Ectodermal cell (in vitro differentiated cells): Measurements from ENCODE around the gene FXN.

ENCODE experiments used
- H3K27ac ChIP-seq: 2 replicates; pipeline ENCODE4 v1.7.0; 2013; ENCODE audit warnings: mild to moderate bottlenecking, low read depth, low read length; ENCODE audit not compliant: insufficient read depth, poor library complexity, severe bottlenecking
- H3K27me3 ChIP-seq: 2 replicates; pipeline ENCODE4 v1.7.0; 2013; ENCODE audit warnings: mild to moderate bottlenecking, low read length; ENCODE audit not compliant: insufficient read depth, control insufficient read depth, poor library complexity, severe bottlenecking
- H3K36me3 ChIP-seq: one replicate; pipeline ENCODE4 v1.7.0; 2013; ENCODE audit warnings: low read length; ENCODE audit not compliant: control insufficient read depth, insufficient read depth
- H3K4me1 ChIP-seq: one replicate; pipeline ENCODE4 v1.7.0; 2013; ENCODE audit warnings: low read length; ENCODE audit not compliant: control insufficient read depth, insufficient read depth
- H3K4me3 ChIP-seq: 2 replicates; pipeline ENCODE4 v1.7.0; 2013; ENCODE audit warnings: low read depth, low read length, control low read depth; ENCODE audit not compliant: insufficient read depth
- H3K9me3 ChIP-seq: 2 replicates; pipeline ENCODE4 v1.7.0; 2013; ENCODE audit warnings: mild to moderate bottlenecking, low read length, moderate library complexity; ENCODE audit not compliant: control insufficient read depth
- WGBS, 2 experiments: methylation state at CpG; one replicate each; pipeline ENCODE4 v1.1.7; 2013; ENCODE audit warnings: missing lambda C conversion rate in 2 of 2; 5-methylcytosine and 5-hydroxymethylcytosine counted together

The FXN gene

GRCh38 chr9:69081261-69081660 lies 45.7 kb downstream of the FXN start:
- H3K27ac ChIP-seq: no peak overlapping the region
- no peaks in the 10 kb centered on the region for H3K27me3 ChIP-seq
- no peaks in the 10 kb centered on the region for H3K9me3 ChIP-seq
- 87 to 94% methylated on average over 4 of the region's 4 CpGs for WGBS, 2 experiments
- no peaks in the 10 kb centered on the region for H3K4me1 ChIP-seq
- H3K4me3 ChIP-seq: no peak overlapping the region
- no peaks in the 10 kb centered on the region for H3K36me3 ChIP-seq

- Histone ChIP-seq H3K36me3 (no peaks in the 10 kb centered on the region), H3K9me3 (no peaks in the 10 kb centered on the region), H3K4me3 (no peak overlapping the region), H3K27me3 (no peaks in the 10 kb centered on the region), H3K27ac (no peak overlapping the region), H3K4me1 (no peaks in the 10 kb centered on the region)
- WGBS, 2 experiments: 94 to 97% methylated on average over 2 to 3 of the region's 3 CpGs
These were observed 47.8 kb downstream of the FXN start for GRCh38 chr9:69083321-69083720.

- Histone ChIP-seq H3K9me3 (no peaks in the 10 kb centered on the region), H3K4me1 (peaks cover 10% of the 10 kb centered on the region), H3K27me3 (no peaks in the 10 kb centered on the region), H3K4me3 (no peak overlapping the region), H3K36me3 (no peaks in the 10 kb centered on the region), H3K27ac (no peak overlapping the region)
- WGBS, 2 experiments: 91 to 94% methylated on average over 5 of the region's 5 CpGs
These were observed 50.2 kb downstream of the FXN start for GRCh38 chr9:69085569-69086283.

- peaks cover 10% of the 10 kb centered on the region for H3K4me1 ChIP-seq
- H3K27me3 ChIP-seq: no peaks in the 10 kb centered on the region
- H3K4me3 ChIP-seq: no peak overlapping the region
- H3K36me3 ChIP-seq: no peaks in the 10 kb centered on the region
- no peak overlapping the region for H3K27ac ChIP-seq
- 84 to 92% methylated on average over 1 to 2 of the region's 2 CpGs for WGBS, 2 experiments
- no peaks in the 10 kb centered on the region for H3K9me3 ChIP-seq
These were observed 50.8 kb downstream of the FXN start for GRCh38 chr9:69086312-69086711.

GRCh38 chr9:69086769-69087168 lies 51.2 kb downstream of the FXN start:
- Histone ChIP-seq H3K27me3 (no peaks in the 10 kb centered on the region), H3K27ac (no peak overlapping the region), H3K9me3 (no peaks in the 10 kb centered on the region), H3K4me3 (no peak overlapping the region), H3K4me1 (peaks cover 10% of the 10 kb centered on the region), H3K36me3 (no peaks in the 10 kb centered on the region)
- WGBS, 2 experiments: 92 to 93% methylated on average over 2 of the region's 2 CpGs

- Histone ChIP-seq H3K4me3 (no peak overlapping the region), H3K27ac (no peak overlapping the region), H3K9me3 (no peaks in the 10 kb centered on the region), H3K36me3 (no peaks in the 10 kb centered on the region), H3K4me1 (peaks cover 10% of the 10 kb centered on the region), H3K27me3 (no peaks in the 10 kb centered on the region)
- WGBS, 2 experiments: 84 to 86% methylated on average over 5 of the region's 5 CpGs
These were observed 53.5 kb downstream of the FXN start for GRCh38 chr9:69089082-69089481.

GRCh38 chr9:69089491-69089890 lies 53.9 kb downstream of the FXN start:
- WGBS, 2 experiments: 30 to 32% methylated on average over 9 of the region's 9 CpGs
- Histone ChIP-seq H3K4me1 (peaks cover 10% of the 10 kb centered on the region), H3K36me3 (no peaks in the 10 kb centered on the region), H3K9me3 (no peaks in the 10 kb centered on the region), H3K27ac (peak overlapping the region; percentile 23), H3K4me3 (no peak overlapping the region), H3K27me3 (no peaks in the 10 kb centered on the region)

GRCh38 chr9:69090140-69090750 lies 54.7 kb downstream of the FXN start:
- peak overlapping the region; percentile 23 for H3K27ac ChIP-seq
- H3K4me1 ChIP-seq: peaks cover 10% of the 10 kb centered on the region
- H3K27me3 ChIP-seq: no peaks in the 10 kb centered on the region
- no peaks in the 10 kb centered on the region for H3K9me3 ChIP-seq
- no peaks in the 10 kb centered on the region for H3K36me3 ChIP-seq
- WGBS, 2 experiments: 0% methylated on average over 2 of the region's 4 CpGs; no CpG with 5 or more reads in 1 of the 2 experiments
- H3K4me3 ChIP-seq: no peak overlapping the region

- H3K36me3 ChIP-seq: no peaks in the 10 kb centered on the region
- 91% methylated on average over 3 of the region's 3 CpGs for WGBS, 2 experiments
These were observed 55.4 kb downstream of the FXN start for GRCh38 chr9:69090946-69091345.

GRCh38 chr9:69093471-69094103 lies 58.0 kb downstream of the FXN start:
- Histone ChIP-seq H3K36me3 (no peaks in the 10 kb centered on the region), H3K27me3 (no peaks in the 10 kb centered on the region), H3K9me3 (no peaks in the 10 kb centered on the region), H3K4me3 (no peak overlapping the region), H3K4me1 (peaks cover 10% of the 10 kb centered on the region), H3K27ac (no peak overlapping the region)
- WGBS, 2 experiments: 92% methylated on average over 7 of the region's 7 CpGs

More at GRCh38 chr9:69090946-69091345, 55.4 kb downstream of the FXN start:
- H3K27ac ChIP-seq: no peak overlapping the region
- peaks cover 10% of the 10 kb centered on the region for H3K4me1 ChIP-seq
- no peaks in the 10 kb centered on the region for H3K9me3 ChIP-seq
- H3K27me3 ChIP-seq: no peaks in the 10 kb centered on the region
- H3K4me3 ChIP-seq: no peak overlapping the region
